Measurements from ENCODE around the gene MED14.
A peak's percentile ranks its signal among the peaks of the same experiment; 100 is the strongest.

MED14 gene

DNA sequence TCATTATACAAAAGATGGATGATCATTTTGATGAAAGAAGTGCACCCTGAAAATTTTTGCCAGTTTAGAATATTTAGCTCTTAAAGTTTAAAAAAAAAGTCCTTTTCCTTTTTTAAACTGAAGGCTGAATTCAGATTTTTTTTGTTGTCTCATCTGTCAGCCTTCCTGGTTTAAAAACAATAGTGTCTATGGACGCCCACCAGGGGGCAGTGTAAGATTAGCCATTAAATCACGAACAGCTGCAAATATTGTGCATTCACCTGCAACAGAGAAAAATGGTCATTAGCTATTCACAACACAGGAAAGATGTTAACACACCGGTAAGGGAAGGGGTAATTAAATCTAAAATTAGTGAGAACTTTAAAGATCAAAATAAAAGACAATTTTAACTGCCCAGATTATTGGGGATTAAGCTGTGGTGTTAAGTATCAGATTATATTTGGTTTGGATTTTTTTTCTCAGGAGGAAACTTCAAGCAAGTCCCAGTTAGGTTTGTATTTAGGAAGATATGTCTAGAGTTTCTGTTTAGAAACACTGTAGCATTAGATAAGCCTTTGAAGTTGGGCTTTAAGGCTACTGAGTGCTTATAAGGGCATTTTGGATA, 83.6 kb downstream of the MED14 start:
- ATAC-seq: peak; percentile 17; the same call in 1 of the 3 replicates
- TF ChIP-seq, protein P1, sequence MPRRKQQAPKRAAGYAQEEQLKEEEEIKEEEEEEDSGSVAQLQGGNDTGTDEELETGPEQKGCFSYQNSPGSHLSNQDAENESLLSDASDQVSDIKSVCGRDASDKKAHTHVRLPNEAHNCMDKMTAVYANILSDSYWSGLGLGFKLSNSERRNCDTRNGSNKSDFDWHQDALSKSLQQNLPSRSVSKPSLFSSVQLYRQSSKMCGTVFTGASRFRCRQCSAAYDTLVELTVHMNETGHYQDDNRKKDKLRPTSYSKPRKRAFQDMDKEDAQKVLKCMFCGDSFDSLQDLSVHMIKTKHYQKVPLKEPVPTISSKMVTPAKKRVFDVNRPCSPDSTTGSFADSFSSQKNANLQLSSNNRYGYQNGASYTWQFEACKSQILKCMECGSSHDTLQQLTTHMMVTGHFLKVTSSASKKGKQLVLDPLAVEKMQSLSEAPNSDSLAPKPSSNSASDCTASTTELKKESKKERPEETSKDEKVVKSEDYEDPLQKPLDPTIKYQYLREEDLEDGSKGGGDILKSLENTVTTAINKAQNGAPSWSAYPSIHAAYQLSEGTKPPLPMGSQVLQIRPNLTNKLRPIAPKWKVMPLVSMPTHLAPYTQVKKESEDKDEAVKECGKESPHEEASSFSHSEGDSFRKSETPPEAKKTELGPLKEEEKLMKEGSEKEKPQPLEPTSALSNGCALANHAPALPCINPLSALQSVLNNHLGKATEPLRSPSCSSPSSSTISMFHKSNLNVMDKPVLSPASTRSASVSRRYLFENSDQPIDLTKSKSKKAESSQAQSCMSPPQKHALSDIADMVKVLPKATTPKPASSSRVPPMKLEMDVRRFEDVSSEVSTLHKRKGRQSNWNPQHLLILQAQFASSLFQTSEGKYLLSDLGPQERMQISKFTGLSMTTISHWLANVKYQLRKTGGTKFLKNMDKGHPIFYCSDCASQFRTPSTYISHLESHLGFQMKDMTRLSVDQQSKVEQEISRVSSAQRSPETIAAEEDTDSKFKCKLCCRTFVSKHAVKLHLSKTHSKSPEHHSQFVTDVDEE (CRISPR knock-in tag; IDR thresholded peaks at IDR 0.05): no peak
- no peak for TF ChIP-seq ZFP3 (CRISPR knock-in tag; IDR thresholded peaks at IDR 0.05)
- no peak for TF ChIP-seq ZNF70 (CRISPR knock-in tag; IDR thresholded peaks at IDR 0.05)
- TF ChIP-seq ISL1 (CRISPR knock-in tag; IDR thresholded peaks at IDR 0.05): no peak
- TF ChIP-seq, protein P2, sequence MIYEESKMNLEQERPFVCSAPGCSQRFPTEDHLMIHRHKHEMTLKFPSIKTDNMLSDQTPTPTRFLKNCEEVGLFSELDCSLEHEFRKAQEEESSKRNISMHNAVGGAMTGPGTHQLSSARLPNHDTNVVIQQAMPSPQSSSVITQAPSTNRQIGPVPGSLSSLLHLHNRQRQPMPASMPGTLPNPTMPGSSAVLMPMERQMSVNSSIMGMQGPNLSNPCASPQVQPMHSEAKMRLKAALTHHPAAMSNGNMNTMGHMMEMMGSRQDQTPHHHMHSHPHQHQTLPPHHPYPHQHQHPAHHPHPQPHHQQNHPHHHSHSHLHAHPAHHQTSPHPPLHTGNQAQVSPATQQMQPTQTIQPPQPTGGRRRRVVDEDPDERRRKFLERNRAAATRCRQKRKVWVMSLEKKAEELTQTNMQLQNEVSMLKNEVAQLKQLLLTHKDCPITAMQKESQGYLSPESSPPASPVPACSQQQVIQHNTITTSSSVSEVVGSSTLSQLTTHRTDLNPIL (CRISPR knock-in tag; IDR thresholded peaks at IDR 0.05; ENCODE audit: low read depth): no peak

DNA sequence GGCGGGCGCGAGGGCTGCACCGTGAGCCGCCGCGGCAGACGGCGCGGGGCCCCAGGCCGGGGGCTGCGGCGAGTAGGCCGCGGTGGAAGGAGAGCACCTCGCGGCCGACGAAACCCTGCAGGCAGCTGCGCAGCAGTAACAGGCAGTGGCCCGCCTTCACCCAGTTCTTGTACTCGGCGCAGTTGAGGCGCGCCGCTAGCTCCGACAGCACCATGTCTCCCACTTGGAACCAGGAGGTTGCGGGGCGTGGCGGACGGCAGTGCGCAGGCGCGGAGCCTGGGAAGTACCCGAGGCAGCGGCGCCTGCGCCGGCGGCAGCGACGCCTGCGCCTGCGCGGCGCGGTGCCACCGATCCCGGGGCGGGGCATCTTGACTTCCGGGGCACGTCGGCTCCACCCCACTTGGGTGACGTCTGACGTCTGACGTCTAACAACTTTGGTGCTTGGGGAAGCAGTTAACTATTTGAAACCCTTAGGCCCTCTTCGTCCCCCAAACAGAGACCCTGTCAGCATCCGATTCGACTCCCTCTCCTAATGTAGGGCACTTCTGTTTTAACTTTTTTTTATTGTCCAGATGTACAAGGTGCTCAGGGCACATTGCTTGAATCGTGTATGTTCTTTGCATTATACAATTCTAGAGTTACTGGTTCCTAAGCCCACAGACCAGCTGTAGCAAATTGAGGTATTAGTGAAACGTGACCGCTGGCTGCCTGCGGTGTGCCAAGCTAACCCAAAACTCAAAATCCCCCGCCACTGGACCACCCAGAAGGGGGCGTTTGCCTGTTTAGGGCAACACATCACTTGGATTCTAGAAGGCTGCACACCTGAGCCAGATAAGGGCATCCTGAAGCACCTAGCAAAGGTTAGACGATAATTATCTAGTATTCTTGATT, 87.8 kb downstream of the MED14 start, which contains the start of gene CXorf38:
TSS of gene CXorf38 (minus strand) at position 255 of the 891 bp plus-strand sequence. CDS start at position 214, 41 bp downstream.
- TF ChIP-seq ZNF565 (CRISPR knock-in tag; conservative IDR thresholded peaks at IDR 0.05; ENCODE audit: low read depth) (no peak), GLIS3 (CRISPR knock-in tag; IDR thresholded peaks at IDR 0.05) (0 out of 2 replicates have a peak, but pooled peaks have one; percentile 30)
- peak; percentile 86 for ATAC-seq

DNA sequence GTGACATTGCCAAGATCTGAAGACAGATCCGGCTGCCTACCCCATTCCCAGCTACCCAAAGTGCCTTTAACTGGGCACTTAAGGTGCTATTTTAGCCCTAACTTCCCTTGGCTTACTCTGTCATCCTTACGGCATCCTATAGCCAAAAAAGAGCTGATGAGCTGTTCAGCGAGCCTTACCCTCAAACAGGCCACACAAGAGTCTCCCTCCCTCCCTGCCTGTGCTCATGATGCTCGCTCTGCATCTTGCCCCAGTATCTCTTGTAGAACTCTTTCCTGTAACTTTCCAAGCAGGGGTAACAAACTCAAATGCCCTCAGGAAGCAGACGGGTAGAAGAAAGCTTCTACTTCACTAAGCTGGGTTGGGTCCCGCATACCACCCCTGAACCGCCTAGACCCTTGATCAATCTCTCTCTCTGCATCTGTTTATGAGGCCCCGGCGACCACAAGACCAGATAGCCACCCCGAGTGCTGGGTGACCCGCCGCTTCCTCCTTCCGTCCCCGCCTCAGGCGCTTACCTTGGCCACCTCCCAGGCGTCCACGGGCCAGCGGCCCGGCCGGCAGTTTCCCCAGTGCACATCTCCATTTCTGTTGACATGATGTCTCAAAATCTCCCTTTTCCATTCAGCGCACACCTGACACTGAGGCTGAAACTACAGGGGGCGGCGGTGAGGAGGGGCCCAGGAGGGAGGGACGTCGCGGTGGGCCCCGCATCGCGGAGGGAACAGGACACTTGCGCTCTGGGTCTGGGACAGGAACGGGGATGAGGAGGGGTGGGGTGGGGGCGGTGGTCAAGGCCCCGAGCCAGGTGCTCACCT, 88.6 kb downstream of the MED14 start:
- TF ChIP-seq CSDC2 (CRISPR knock-in tag; IDR thresholded peaks at IDR 0.05): no peak
- TF ChIP-seq ARNTL (CRISPR knock-in tag; IDR thresholded peaks at IDR 0.05; ENCODE audit: borderline replicate concordance, low read depth): no peak
- TF ChIP-seq, protein P3, sequence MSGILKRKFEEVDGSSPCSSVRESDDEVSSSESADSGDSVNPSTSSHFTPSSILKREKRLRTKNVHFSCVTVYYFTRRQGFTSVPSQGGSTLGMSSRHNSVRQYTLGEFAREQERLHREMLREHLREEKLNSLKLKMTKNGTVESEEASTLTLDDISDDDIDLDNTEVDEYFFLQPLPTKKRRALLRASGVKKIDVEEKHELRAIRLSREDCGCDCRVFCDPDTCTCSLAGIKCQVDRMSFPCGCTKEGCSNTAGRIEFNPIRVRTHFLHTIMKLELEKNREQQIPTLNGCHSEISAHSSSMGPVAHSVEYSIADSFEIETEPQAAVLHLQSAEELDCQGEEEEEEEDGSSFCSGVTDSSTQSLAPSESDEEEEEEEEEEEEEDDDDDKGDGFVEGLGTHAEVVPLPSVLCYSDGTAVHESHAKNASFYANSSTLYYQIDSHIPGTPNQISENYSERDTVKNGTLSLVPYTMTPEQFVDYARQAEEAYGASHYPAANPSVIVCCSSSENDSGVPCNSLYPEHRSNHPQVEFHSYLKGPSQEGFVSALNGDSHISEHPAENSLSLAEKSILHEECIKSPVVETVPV (CRISPR knock-in tag; IDR thresholded peaks at IDR 0.05): no peak
- TF ChIP-seq RARB (CRISPR knock-in tag; IDR thresholded peaks at IDR 0.05): no peak
- no peak for TF ChIP-seq ESRRG (CRISPR knock-in tag; IDR thresholded peaks at IDR 0.05)
- no peak for TF ChIP-seq SNAI2 (CRISPR knock-in tag; IDR thresholded peaks at IDR 0.05)
- TF ChIP-seq, protein P4, sequence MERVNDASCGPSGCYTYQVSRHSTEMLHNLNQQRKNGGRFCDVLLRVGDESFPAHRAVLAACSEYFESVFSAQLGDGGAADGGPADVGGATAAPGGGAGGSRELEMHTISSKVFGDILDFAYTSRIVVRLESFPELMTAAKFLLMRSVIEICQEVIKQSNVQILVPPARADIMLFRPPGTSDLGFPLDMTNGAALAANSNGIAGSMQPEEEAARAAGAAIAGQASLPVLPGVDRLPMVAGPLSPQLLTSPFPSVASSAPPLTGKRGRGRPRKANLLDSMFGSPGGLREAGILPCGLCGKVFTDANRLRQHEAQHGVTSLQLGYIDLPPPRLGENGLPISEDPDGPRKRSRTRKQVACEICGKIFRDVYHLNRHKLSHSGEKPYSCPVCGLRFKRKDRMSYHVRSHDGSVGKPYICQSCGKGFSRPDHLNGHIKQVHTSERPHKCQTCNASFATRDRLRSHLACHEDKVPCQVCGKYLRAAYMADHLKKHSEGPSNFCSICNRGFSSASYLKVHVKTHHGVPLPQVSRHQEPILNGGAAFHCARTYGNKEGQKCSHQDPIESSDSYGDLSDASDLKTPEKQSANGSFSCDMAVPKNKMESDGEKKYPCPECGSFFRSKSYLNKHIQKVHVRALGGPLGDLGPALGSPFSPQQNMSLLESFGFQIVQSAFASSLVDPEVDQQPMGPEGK (CRISPR knock-in tag; IDR thresholded peaks at IDR 0.05; ENCODE audit: borderline replicate concordance): no peak
- TF ChIP-seq GLIS3 (CRISPR knock-in tag; IDR thresholded peaks at IDR 0.05): no peak
- peak; percentile 57 for ATAC-seq

DNA sequence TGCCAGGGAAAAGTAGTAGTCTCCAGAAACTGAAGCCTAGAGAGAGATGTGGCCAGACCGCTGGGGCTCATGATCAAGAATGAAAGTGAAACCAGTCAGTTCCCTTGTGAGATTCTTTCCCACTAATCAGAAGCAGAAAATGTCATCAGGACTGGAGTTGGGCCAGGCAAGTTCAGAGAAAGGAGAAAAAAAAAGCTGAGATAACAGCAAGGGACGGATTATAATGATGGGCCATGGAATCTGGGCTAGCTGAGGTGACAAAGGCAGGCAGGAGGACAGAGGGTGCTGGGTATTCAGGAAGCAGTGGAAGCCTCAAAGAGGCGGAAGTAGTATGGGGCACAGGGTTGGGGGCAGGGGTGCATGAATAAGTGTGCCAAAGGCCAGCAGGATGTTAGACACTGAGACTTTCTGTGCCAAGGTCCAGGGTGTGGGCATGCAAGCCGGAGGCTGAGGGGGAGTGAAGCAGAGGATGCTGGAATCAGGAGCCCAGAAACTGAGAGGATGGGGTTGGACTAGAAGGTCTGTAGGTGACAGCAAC, 90.5 kb downstream of the MED14 start:
- peak; percentile 36 for ATAC-seq
- TF ChIP-seq GLIS3 (CRISPR knock-in tag; IDR thresholded peaks at IDR 0.05) (no peak), ZFP30 (CRISPR knock-in tag; IDR thresholded peaks at IDR 0.05) (no peak), ZNF565 (CRISPR knock-in tag; conservative IDR thresholded peaks at IDR 0.05; ENCODE audit: low read depth) (no peak), CSDC2 (CRISPR knock-in tag; IDR thresholded peaks at IDR 0.05) (no peak), TOX (CRISPR knock-in tag; IDR thresholded peaks at IDR 0.05; ENCODE audit: borderline replicate concordance) (no peak), SNAI2 (CRISPR knock-in tag; IDR thresholded peaks at IDR 0.05) (no peak), ZC3H10 (CRISPR knock-in tag; IDR thresholded peaks at IDR 0.05) (no peak), ZFP3 (CRISPR knock-in tag; IDR thresholded peaks at IDR 0.05) (no peak), ISL1 (CRISPR knock-in tag; IDR thresholded peaks at IDR 0.05) (no peak)
- TF ChIP-seq, protein P1 (CRISPR knock-in tag; IDR thresholded peaks at IDR 0.05): no peak
